Activated CD4-positive, alpha-beta T cell treated with anti-CD3 and anti-CD28 coated beads, Interleukin-2, amount 50 U/mL, for 1 hour (primary cell): ENCODE results near the gene HES2.
"Not testable (repeated sequence)": the region's sequence is repeated elsewhere in the genome, so short reads cannot be mapped to it uniquely, and the experiment has no call there.

Source experiments
- DNase-seq: peaks from one replicate; pipeline ENCODE4 v3.0.0-alpha.2; 2020

The HES2 gene

GRCh38 chr1:6416295-6416656, 3.4 kb downstream of the HES2 start:
- DNase-seq, result no peak

GRCh38 chr1:6414881-6415626, 4.7 kb downstream of the HES2 start:
- no peak for DNase-seq

GRCh38 chr1:6414443-6414844, 5.3 kb downstream of the HES2 start:
- peak; percentile 42 for DNase-seq

- DNase-seq, result no peak
These were observed 6.8 kb downstream of the HES2 start for GRCh38 chr1:6412896-6413295.

- no peak for DNase-seq
These were observed 9.3 kb downstream of the HES2 start for GRCh38 chr1:6410248-6410893.

- DNase-seq, result no peak
These were observed 10.0 kb downstream of the HES2 start for GRCh38 chr1:6409733-6410132.

GRCh38 chr1:6409053-6409452, 10.7 kb downstream of the HES2 start:
- DNase-seq, result no peak

GRCh38 chr1:6408023-6408422, 11.7 kb downstream of the HES2 start:
- no peak for DNase-seq

GRCh38 chr1:6401673-6402072, 18.0 kb downstream of the HES2 start:
- DNase-seq, result no peak

GRCh38 chr1:6399294-6399693, 20.4 kb downstream of the HES2 start:
- DNase-seq, result no peak

GRCh38 chr1:6397844-6398441, 21.8 kb downstream of the HES2 start:
- no peak for DNase-seq

- DNase-seq, result no peak
These were observed 22.7 kb downstream of the HES2 start for GRCh38 chr1:6396998-6397397.

GRCh38 chr1:6395781-6396244, 23.9 kb downstream of the HES2 start:
- DNase-seq, result not testable (repeated sequence)

GRCh38 chr1:6395130-6395529, 24.6 kb downstream of the HES2 start:
- DNase-seq, result not testable (repeated sequence)

- peak; percentile 90 for DNase-seq
These were observed 26.1 kb downstream of the HES2 start, which contains the start of gene ACOT7 for GRCh38 chr1:6393400-6394187. Gene ACOT7, minus strand, starts transcription at chr1:6393767. Its CDS starts 368 bp downstream, at chr1:6393399.

GRCh38 chr1:6392809-6393399, 26.8 kb downstream of the HES2 start:
- DNase-seq, result no peak

- no peak for DNase-seq
These were observed 27.5 kb downstream of the HES2 start for GRCh38 chr1:6391951-6392808.

- no peak for DNase-seq
These were observed 29.7 kb downstream of the HES2 start for GRCh38 chr1:6389971-6390370.

- no peak for DNase-seq
These were observed 33.3 kb downstream of the HES2 start for GRCh38 chr1:6386371-6386949.

- no peak for DNase-seq
These were observed 34.1 kb downstream of the HES2 start for GRCh38 chr1:6385488-6386191.

GRCh38 chr1:6384962-6385361, 34.8 kb downstream of the HES2 start:
- no peak for DNase-seq
